Stomach (tissue), 4 donors: Measurements from ENCODE around the gene SESN2.

Experiments
- CTCF ChIP-seq, 7 experiments: fragments of 450-650 bp in 4 of 7; fragments of 200-600 bp in 3 of 7; sonication (generic) in 3 of 7; IDR thresholded peaks; one replicate each; pipeline ENCODE4 v1.5.1; 2016 to 2019; ENCODE audit warnings: antibody characterized with exemption in 7 of 7, control low read depth in 2 of 7, mild to moderate bottlenecking in 1 of 7
- EP300 ChIP-seq: sonication (generic); formaldehyde crosslinking; IDR thresholded peaks from one replicate; pipeline ENCODE4 v1.6.1; 2017; ENCODE audit warnings: antibody characterized with exemption
- POLR2AphosphoS5 ChIP-seq, 3 donors: sonication (generic); formaldehyde crosslinking; IDR thresholded peaks; one replicate each; pipeline ENCODE4 v1.6.1; 2016; ENCODE audit warnings: antibody characterized with exemption in 3 of 3

- TF ChIP-seq EP300, result no peak
- TF ChIP-seq POLR2AphosphoS5 (IDR thresholded peaks at IDR 0.05), result no peak
- no peak for TF ChIP-seq CTCF (IDR thresholded peaks at IDR 0.05)
Measured at GRCh38 chr1:28265577-28265976, 6.3 kb downstream of the SESN2 start.
